ENCODE measurements around the gene GPC6. TPM values are rescaled to one million over a fixed set of nuclear protein-coding genes. Genes with fewer than 3 reads are reported as not detected.

Gene GPC6
- total and polyA plus RNA-seq, 4 donors, result 5.0 to 37.4 (median 18.9) TPM

GRCh38 chr13:94384231-94384905, 1157.8 kb downstream of the GPC6 start:
- H3K27me3 ChIP-seq (ENCODE audit: control insufficient read depth in 1 of 2, insufficient read depth in 2 of 2, low read length in 1 of 2), result no peaks in the 10 kb centered on the region
- H3K9me3 ChIP-seq (ENCODE audit: control insufficient read depth, low read length), result no peaks in the 10 kb centered on the region
- ATAC-seq (ENCODE audit: low FRiP score) (no peak), DNase-seq (no peak)
- no peaks in the 10 kb centered on the region for H3K36me3 ChIP-seq (ENCODE audit: control insufficient read depth in 1 of 2, insufficient read depth in 2 of 2, low read length in 1 of 2)
- no peak overlapping the region for H3K27ac ChIP-seq (ENCODE audit: low read depth in 1 of 2, low read length in 2 of 2)
- 91 to 93% methylated on average over 2 of the region's 2 CpGs for WGBS, 2 donors
- no peaks in the 10 kb centered on the region for H3K4me1 ChIP-seq (ENCODE audit: control insufficient read depth in 1 of 2, insufficient read depth in 2 of 2, low read length in 2 of 2)
- no peak overlapping the region for H3K4me3 ChIP-seq (ENCODE audit: low read length in 2 of 2)
- intact Hi-C loops (cut with DNase I), result no loop called here

- Histone ChIP-seq H3K4me1 (ENCODE audit: control insufficient read depth in 1 of 2, insufficient read depth in 2 of 2, low read length in 2 of 2) (peaks cover 0 to 2% of the 10 kb centered on the region in 2 donors), H3K4me3 (ENCODE audit: low read length in 2 of 2) (no peak overlapping the region), H3K9me3 (ENCODE audit: control insufficient read depth, low read length) (no peaks in the 10 kb centered on the region), H3K36me3 (ENCODE audit: control insufficient read depth in 1 of 2, insufficient read depth in 2 of 2, low read length in 1 of 2) (no peaks in the 10 kb centered on the region), H3K27ac (ENCODE audit: low read depth in 1 of 2, low read length in 2 of 2) (no peak overlapping the region), H3K27me3 (ENCODE audit: control insufficient read depth in 1 of 2, insufficient read depth in 2 of 2, low read length in 1 of 2) (no peaks in the 10 kb centered on the region)
- intact Hi-C loops (cut with DNase I), result no loop called here
- no peak for DNase-seq
- ATAC-seq (ENCODE audit: low FRiP score), result no peak
These were observed 1160.4 kb downstream of the GPC6 start for GRCh38 chr13:94387047-94387446.

GRCh38 chr13:94389604-94390351, 1163.2 kb downstream of the GPC6 start:
- no peaks in the 10 kb centered on the region for H3K9me3 ChIP-seq (ENCODE audit: control insufficient read depth, low read length)

GRCh38 chr13:94390881-94391280, 1164.3 kb downstream of the GPC6 start:
- intact Hi-C loops (cut with DNase I), result no loop called here
- 7 to 13% methylated on average over 2 of the region's 2 CpGs for WGBS, 2 donors
- Histone ChIP-seq H3K27ac (ENCODE audit: low read depth in 1 of 2, low read length in 2 of 2) (no peak overlapping the region), H3K27me3 (ENCODE audit: control insufficient read depth in 1 of 2, insufficient read depth in 2 of 2, low read length in 1 of 2) (no peaks in the 10 kb centered on the region), H3K36me3 (ENCODE audit: control insufficient read depth in 1 of 2, insufficient read depth in 2 of 2, low read length in 1 of 2) (no peaks in the 10 kb centered on the region), H3K4me1 (ENCODE audit: control insufficient read depth in 1 of 2, insufficient read depth in 2 of 2, low read length in 2 of 2) (peaks cover 0 to 2% of the 10 kb centered on the region in 2 donors), H3K9me3 (ENCODE audit: control insufficient read depth, low read length) (no peaks in the 10 kb centered on the region), H3K4me3 (ENCODE audit: low read length in 2 of 2) (no peak overlapping the region)
- DNase-seq (no peak), ATAC-seq (ENCODE audit: low FRiP score) (no peak)

More at GRCh38 chr13:94389604-94390351, 1163.2 kb downstream of the GPC6 start:
- Histone ChIP-seq H3K27me3 (ENCODE audit: control insufficient read depth in 1 of 2, insufficient read depth in 2 of 2, low read length in 1 of 2) (no peaks in the 10 kb centered on the region), H3K36me3 (ENCODE audit: control insufficient read depth in 1 of 2, insufficient read depth in 2 of 2, low read length in 1 of 2) (no peaks in the 10 kb centered on the region), H3K4me1 (ENCODE audit: control insufficient read depth in 1 of 2, insufficient read depth in 2 of 2, low read length in 2 of 2) (peaks cover 0 to 2% of the 10 kb centered on the region in 2 donors), H3K4me3 (ENCODE audit: low read length in 2 of 2) (no peak overlapping the region), H3K27ac (ENCODE audit: low read depth in 1 of 2, low read length in 2 of 2) (no peak overlapping the region)
- intact Hi-C loops (cut with DNase I), result no loop called here
- DNase-seq (no peak), ATAC-seq (ENCODE audit: low FRiP score) (no peak)
- 22 to 33% methylated on average over 7 of the region's 7 CpGs for WGBS, 2 donors

- Histone ChIP-seq H3K27ac (ENCODE audit: low read depth in 1 of 2, low read length in 2 of 2) (no peak overlapping the region), H3K4me3 (ENCODE audit: low read length in 2 of 2) (no peak overlapping the region), H3K4me1 (ENCODE audit: control insufficient read depth in 1 of 2, insufficient read depth in 2 of 2, low read length in 2 of 2) (peaks cover 0 to 1% of the 10 kb centered on the region in 2 donors), H3K27me3 (ENCODE audit: control insufficient read depth in 1 of 2, insufficient read depth in 2 of 2, low read length in 1 of 2) (no peaks in the 10 kb centered on the region), H3K36me3 (ENCODE audit: control insufficient read depth in 1 of 2, insufficient read depth in 2 of 2, low read length in 1 of 2) (no peaks in the 10 kb centered on the region), H3K9me3 (ENCODE audit: control insufficient read depth, low read length) (no peaks in the 10 kb centered on the region)
- intact Hi-C loops (cut with DNase I), result no loop called here
- WGBS, 2 donors, result 45 to 67% methylated on average over 4 of the region's 4 CpGs
- no peak for DNase-seq
- ATAC-seq (ENCODE audit: low FRiP score), result no peak
These were observed 1168.1 kb downstream of the GPC6 start for GRCh38 chr13:94394723-94395122.

- no peak overlapping the region for H3K4me3 ChIP-seq (ENCODE audit: low read length in 2 of 2)
- H3K36me3 ChIP-seq (ENCODE audit: control insufficient read depth in 1 of 2, insufficient read depth in 2 of 2, low read length in 1 of 2), result no peaks in the 10 kb centered on the region
- no peak overlapping the region for H3K27ac ChIP-seq (ENCODE audit: low read depth in 1 of 2, low read length in 2 of 2)
- H3K4me1 ChIP-seq (ENCODE audit: control insufficient read depth in 1 of 2, insufficient read depth in 2 of 2, low read length in 2 of 2), result no peaks in the 10 kb centered on the region
- no peaks in the 10 kb centered on the region for H3K9me3 ChIP-seq (ENCODE audit: control insufficient read depth, low read length)
- WGBS, 2 donors, result 86% methylated on average over 5 of the region's 5 CpGs
- no peak for ATAC-seq (ENCODE audit: low FRiP score)
- H3K27me3 ChIP-seq (ENCODE audit: control insufficient read depth in 1 of 2, insufficient read depth in 2 of 2, low read length in 1 of 2), result no peaks in the 10 kb centered on the region
- DNase-seq, result no peak
- intact Hi-C loops (cut with DNase I), result no loop called here
These were observed 1169.3 kb downstream of the GPC6 start for GRCh38 chr13:94395860-94396259.

GRCh38 chr13:94399812-94400211, 1173.2 kb downstream of the GPC6 start:
- DNase-seq, result no peak
- Histone ChIP-seq H3K4me3 (ENCODE audit: low read length in 2 of 2) (no peak overlapping the region), H3K9me3 (ENCODE audit: control insufficient read depth, low read length) (no peaks in the 10 kb centered on the region), H3K4me1 (ENCODE audit: control insufficient read depth in 1 of 2, insufficient read depth in 2 of 2, low read length in 2 of 2) (no peaks in the 10 kb centered on the region), H3K27ac (ENCODE audit: low read depth in 1 of 2, low read length in 2 of 2) (no peak overlapping the region), H3K36me3 (ENCODE audit: control insufficient read depth in 1 of 2, insufficient read depth in 2 of 2, low read length in 1 of 2) (no peaks in the 10 kb centered on the region), H3K27me3 (ENCODE audit: control insufficient read depth in 1 of 2, insufficient read depth in 2 of 2, low read length in 1 of 2) (no peaks in the 10 kb centered on the region)
- ATAC-seq (ENCODE audit: low FRiP score), result no peak
- intact Hi-C loops (cut with DNase I), result no loop called here

GRCh38 chr13:94400874-94401273, 1174.3 kb downstream of the GPC6 start:
- DNase-seq, result no peak
- H3K36me3 ChIP-seq (ENCODE audit: control insufficient read depth in 1 of 2, insufficient read depth in 2 of 2, low read length in 1 of 2), result no peaks in the 10 kb centered on the region
- H3K4me3 ChIP-seq (ENCODE audit: low read length in 2 of 2), result no peak overlapping the region
- no peaks in the 10 kb centered on the region for H3K4me1 ChIP-seq (ENCODE audit: control insufficient read depth in 1 of 2, insufficient read depth in 2 of 2, low read length in 2 of 2)
- no peaks in the 10 kb centered on the region for H3K27me3 ChIP-seq (ENCODE audit: control insufficient read depth in 1 of 2, insufficient read depth in 2 of 2, low read length in 1 of 2)
- ATAC-seq (ENCODE audit: low FRiP score), result no peak
- WGBS, 2 donors, result 63 to 66% methylated on average over 4 of the region's 4 CpGs
- no peaks in the 10 kb centered on the region for H3K9me3 ChIP-seq (ENCODE audit: control insufficient read depth, low read length)
- intact Hi-C loops (cut with DNase I), result no loop called here
- no peak overlapping the region for H3K27ac ChIP-seq (ENCODE audit: low read depth in 1 of 2, low read length in 2 of 2)
